Sigmoid colon (tissue), 7 donors: ENCODE data around the gene MMP17. TPM values are rescaled to one million over a fixed set of nuclear protein-coding genes. Genes with fewer than 3 reads are reported as not detected.
A peak's percentile ranks its signal among the peaks of the same experiment; 100 is the strongest.

Experiments
- DNase-seq: peaks from one replicate; pipeline ENCODE4 v3.0.0-alpha.2; 2019
- H3K27ac ChIP-seq, 4 donors: fragments of 200-600 bp; sonication (generic); one replicate each; pipeline ENCODE4 v1.5.1; 2016 to 2019; ENCODE audit warnings: mild to moderate bottlenecking in 1 of 4
- H3K27me3 ChIP-seq, 3 donors: fragments of 200-600 bp; sonication (generic); one replicate each; pipeline ENCODE4 v1.5.1; 2019; ENCODE audit warnings: mild to moderate bottlenecking in 1 of 3
- H3K36me3 ChIP-seq, 4 donors: fragments of 200-600 bp; sonication (generic); one replicate each; pipeline ENCODE4 v1.5.1; 2016 to 2019
- H3K4me1 ChIP-seq, 4 donors: fragments of 200-600 bp; sonication (generic); one replicate each; pipeline ENCODE4 v1.5.1; 2017 to 2019
- H3K4me3 ChIP-seq, 4 donors: fragments of 200-600 bp; sonication (generic); one replicate each; pipeline ENCODE4 v1.5.1; 2017 to 2019; ENCODE audit warnings: mild to moderate bottlenecking in 2 of 4, moderate library complexity in 1 of 4
- H3K9me3 ChIP-seq, 4 donors: fragments of 200-600 bp in 3 of 4; sonication (generic) in 3 of 4; one replicate each; pipeline versions ENCODE4 v1.5.1 to v1.6.1; 2013 to 2019
- EP300 ChIP-seq, 4 donors: sonication (generic); formaldehyde crosslinking; IDR thresholded peaks; one replicate each; pipeline ENCODE4 v1.6.1; 2017; ENCODE audit warnings: antibody characterized with exemption in 4 of 4
- POLR2A ChIP-seq, 2 donors: fragments of 450-650 bp; IDR thresholded peaks; one replicate each; pipeline ENCODE4 v1.6.1; 2016; ENCODE audit warnings: antibody characterized with exemption in 2 of 2, mild to moderate bottlenecking in 2 of 2, moderate library complexity in 2 of 2
- POLR2AphosphoS5 ChIP-seq, 4 donors: sonication (generic); formaldehyde crosslinking; IDR thresholded peaks; one replicate each; pipeline ENCODE4 v1.6.1; 2017; ENCODE audit warnings: antibody characterized with exemption in 4 of 4
- WGBS, 2 donors: extraction: QIAGEN DNeasy Blood & Tissue Kit; methylation state at CpG; one replicate each; pipeline ENCODE4 v1.1.7; 2013; 5-methylcytosine and 5-hydroxymethylcytosine counted together
- intact Hi-C: fragments of 100-400 bp; cut with DNase I; formaldehyde crosslinking; loops from one replicate; pipeline ENCODE4 v1.15.1; 2023
- polyA plus RNA-seq, 3 donors: library from polyadenylated mRNA; stranded (reverse); fragments of 200-250 nt; gene quantifications; one replicate each; pipeline ENCODE4 v1.2.3, GENCODE V29; 2013
- total RNA-seq, 4 donors: library from RNA; depleted of rRNA; stranded (reverse); fragments of >200 nt; gene quantifications; one replicate each; pipeline ENCODE4 v1.1.0, GENCODE V29; 2016
- TF ChIP-seq, protein P1 (sequence below), 4 experiments: fragments of 450-650 bp in 3 of 4; fragments of 200-600 bp in 1 of 4; IDR thresholded peaks; one replicate each; pipeline ENCODE4 v1.5.1; 2016 to 2019; ENCODE audit warnings: antibody characterized with exemption in 4 of 4, mild to moderate bottlenecking in 3 of 4, moderate library complexity in 2 of 4
- donor health status: healthy with polysubstance abuse.
- donor health status: Bipolar disorder and iron deficiency.
- donor health status: healthy.

The MMP17 gene
- total and polyA plus RNA-seq, 7 donors, result 0.60 to 7.1 (median 4.9) TPM; not detected in 1

DNA sequence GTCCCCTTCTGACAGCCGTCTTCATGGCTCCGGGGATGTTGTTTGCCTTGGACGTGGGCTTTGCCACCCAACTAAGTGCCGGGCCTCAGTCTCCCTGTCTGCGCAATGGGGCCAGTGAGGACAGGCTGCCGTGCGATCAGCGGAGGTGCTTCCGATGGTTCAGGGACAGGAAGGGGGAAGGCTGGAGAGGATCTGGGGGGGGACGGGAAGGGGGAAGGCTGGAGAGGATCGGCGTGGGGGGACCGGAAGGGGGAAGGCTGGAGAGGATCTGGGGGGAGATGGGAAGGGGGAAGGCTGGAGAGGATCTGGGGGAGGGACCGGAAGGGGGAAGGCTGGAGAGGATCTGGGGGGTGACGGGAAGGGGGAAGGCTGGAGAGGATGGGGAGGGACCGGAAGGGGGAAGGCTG lies 3.4 kb downstream of the MMP17 start:
- peak overlapping the region; percentile 17 to 60 (median 46) for H3K4me3 ChIP-seq
- no peaks in the 10 kb centered on the region for H3K36me3 ChIP-seq
- H3K4me1 ChIP-seq, result peaks cover 0 to 49% (median 44%) of the 10 kb centered on the region in 4 donors
- DNase-seq, result peak; percentile 74
- no peaks in the 10 kb centered on the region for H3K9me3 ChIP-seq
- intact Hi-C loops, result loop anchor here (2.0 to 10.0 kb wide), 3 partner anchors 95 to 727 kb away; partner anchors contain the start of gene EP400
- WGBS, 2 donors, result 32 to 48% methylated on average over 16 of the region's 16 CpGs
- peaks cover 21 to 85% (median 75%) of the 10 kb centered on the region in 3 donors for H3K27me3 ChIP-seq
- peak overlapping the region; percentile 63 to 80 (median 74) for H3K27ac ChIP-seq
- TF ChIP-seq POLR2AphosphoS5 (IDR thresholded peaks at IDR 0.05), result peak in 1 of 4 donors; percentile 17
- TF ChIP-seq, protein P1, sequence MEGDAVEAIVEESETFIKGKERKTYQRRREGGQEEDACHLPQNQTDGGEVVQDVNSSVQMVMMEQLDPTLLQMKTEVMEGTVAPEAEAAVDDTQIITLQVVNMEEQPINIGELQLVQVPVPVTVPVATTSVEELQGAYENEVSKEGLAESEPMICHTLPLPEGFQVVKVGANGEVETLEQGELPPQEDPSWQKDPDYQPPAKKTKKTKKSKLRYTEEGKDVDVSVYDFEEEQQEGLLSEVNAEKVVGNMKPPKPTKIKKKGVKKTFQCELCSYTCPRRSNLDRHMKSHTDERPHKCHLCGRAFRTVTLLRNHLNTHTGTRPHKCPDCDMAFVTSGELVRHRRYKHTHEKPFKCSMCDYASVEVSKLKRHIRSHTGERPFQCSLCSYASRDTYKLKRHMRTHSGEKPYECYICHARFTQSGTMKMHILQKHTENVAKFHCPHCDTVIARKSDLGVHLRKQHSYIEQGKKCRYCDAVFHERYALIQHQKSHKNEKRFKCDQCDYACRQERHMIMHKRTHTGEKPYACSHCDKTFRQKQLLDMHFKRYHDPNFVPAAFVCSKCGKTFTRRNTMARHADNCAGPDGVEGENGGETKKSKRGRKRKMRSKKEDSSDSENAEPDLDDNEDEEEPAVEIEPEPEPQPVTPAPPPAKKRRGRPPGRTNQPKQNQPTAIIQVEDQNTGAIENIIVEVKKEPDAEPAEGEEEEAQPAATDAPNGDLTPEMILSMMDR (IDR thresholded peaks at IDR 0.05), result no peak

DNA sequence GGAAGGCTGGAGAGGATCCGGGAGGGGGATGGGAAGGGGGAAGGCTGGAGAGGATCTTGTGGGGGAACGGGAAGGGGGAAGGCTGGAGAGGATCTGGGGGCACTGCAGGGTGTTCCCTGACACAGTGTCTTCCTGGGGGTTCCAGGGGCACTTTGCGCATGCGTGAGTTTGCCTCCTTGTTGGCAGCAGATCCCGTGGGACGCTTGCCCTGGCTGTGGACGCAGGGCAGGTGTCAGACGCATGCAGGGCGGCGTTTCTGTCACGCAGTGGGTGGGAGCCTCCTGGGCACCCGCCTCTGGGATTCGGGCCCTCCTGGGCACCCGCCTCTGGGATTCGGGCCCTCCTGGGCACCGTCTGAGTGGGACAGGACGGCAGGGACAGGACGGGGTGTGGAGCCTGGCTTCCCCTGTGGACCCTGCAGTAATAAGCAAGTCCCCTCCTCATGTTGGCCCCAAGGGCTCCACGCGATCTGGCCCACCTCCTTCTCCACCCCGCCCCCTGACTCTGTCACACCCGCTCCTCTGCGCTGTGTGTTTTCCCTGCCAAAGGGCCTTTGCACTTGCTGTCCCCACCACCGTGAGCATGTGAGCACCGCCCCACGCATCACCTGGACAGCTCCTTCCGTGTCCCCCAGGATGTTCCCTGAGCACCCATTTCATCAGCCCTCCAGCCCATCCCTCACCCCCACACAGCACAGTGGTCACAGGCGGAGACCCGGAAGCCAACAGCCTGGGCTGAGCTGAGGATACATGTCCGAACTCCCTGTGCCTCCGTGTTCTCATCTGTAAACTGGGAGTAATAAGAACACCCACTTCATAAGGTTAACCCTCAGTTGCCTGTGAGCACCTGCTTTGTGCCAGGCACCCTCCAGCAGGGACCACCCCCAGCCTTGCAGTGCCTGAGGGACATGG lies 4.4 kb downstream of the MMP17 start:
- WGBS, 2 donors, result 20 to 48% methylated on average over 31 of the region's 31 CpGs
- peaks cover 18 to 85% (median 71%) of the 10 kb centered on the region in 3 donors for H3K27me3 ChIP-seq

DNA sequence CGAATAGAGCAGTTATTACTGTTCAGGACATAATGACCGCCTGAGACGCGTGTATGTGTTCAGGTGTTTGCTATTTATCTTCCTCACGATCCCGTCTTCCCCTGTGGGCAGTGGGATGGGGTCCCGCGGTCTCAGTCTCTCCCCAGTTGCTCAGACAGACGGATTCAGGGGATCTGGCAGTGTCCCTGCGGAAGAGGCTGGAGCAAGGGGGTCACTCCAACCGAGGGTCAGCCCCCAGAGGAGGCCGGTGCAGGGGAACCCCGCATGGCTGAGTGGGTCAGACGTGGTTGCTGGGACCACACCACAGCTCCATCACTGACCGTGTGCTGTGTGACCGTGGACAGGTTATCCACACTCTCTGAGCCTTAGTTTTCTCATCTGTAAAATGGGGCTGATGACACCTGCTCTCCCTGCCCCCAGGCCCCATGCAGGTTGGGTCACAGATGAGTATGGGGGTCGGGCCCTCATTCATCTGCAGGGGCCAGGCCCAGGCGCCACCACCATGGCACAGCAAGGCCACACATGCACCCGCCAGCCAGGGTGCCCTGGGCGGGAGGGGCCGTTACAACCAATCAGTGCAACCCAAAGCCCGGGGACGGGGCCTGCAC lies 5.2 kb downstream of the MMP17 start:
- H3K4me3 ChIP-seq, result no peak overlapping the region
- H3K9me3 ChIP-seq, result no peaks in the 10 kb centered on the region
- no peak overlapping the region for H3K27ac ChIP-seq
- WGBS, 2 donors, result 57 to 79% methylated on average over 23 of the region's 23 CpGs
- intact Hi-C loops, result loop anchor here (5.0 to 10.0 kb wide), 2 partner anchors 114 to 729 kb away; partner anchors contain the start of gene EP400
- peaks cover 0 to 41% (median 35%) of the 10 kb centered on the region in 4 donors for H3K4me1 ChIP-seq
- no peaks in the 10 kb centered on the region for H3K36me3 ChIP-seq
- DNase-seq, result no peak
- H3K27me3 ChIP-seq, result peaks cover 14 to 85% (median 64%) of the 10 kb centered on the region in 3 donors
- TF ChIP-seq POLR2A (IDR thresholded peaks at IDR 0.05) (no peak), EP300 (IDR thresholded peaks at IDR 0.05) (no peak), POLR2AphosphoS5 (IDR thresholded peaks at IDR 0.05) (no peak)
- TF ChIP-seq, protein P1 (IDR thresholded peaks at IDR 0.05), result no peak

More for the DNA sequence above, 4.4 kb downstream of the MMP17 start:
- peaks cover 0 to 46% (median 42%) of the 10 kb centered on the region in 4 donors for H3K4me1 ChIP-seq
- H3K4me3 ChIP-seq, result peak overlapping the region; percentile 8 to 51 (median 34)
- peak overlapping the region; percentile 8 to 76 (median 26) for H3K27ac ChIP-seq
- H3K36me3 ChIP-seq, result no peaks in the 10 kb centered on the region
- no peaks in the 10 kb centered on the region for H3K9me3 ChIP-seq
- peak; percentile 87 for DNase-seq
- peak in 1 of 4 donors; percentile 37 for TF ChIP-seq POLR2AphosphoS5 (IDR thresholded peaks at IDR 0.05)
- TF ChIP-seq, protein P1 (IDR thresholded peaks at IDR 0.05), result no peak
- intact Hi-C loops, result loop anchor here (5.0 to 10.0 kb wide), 2 partner anchors 115 to 728 kb away; partner anchors contain the start of gene EP400

DNA sequence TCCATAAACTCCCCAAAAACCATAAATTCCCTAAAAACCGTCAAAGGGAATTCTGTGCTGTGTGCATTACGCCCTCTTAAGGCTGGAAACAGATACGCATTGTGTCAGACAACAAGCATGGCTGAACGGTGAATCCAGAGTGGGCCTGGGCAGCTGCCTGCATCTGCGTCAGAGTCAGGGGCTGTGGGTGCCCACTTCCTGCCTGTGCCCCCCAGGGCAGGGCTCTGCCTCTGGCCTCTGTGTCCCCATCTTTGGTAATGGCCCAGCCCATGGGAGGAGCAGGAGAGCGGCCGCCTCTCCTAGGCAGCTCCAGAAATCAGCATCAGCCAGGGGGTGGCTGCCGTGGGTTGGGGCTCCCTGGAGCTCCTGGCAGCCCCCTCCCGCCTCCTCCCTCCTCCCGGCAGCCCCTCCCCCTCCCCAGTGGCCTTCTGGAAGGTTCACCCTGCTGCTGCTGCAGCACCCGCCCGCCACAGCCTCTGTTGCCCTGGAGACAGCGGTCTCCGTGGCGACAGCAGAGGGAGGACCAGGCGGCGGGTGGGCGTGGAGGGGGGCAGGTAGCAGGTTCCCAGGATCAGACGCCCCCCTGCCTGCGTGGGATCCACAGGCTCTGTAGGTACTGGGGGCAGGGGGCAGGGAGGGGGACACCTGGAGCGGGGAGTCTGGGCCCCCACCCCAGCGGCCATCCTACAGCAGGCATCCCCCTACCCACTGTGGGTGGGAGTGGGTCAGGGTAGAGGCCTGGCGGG lies 5.9 kb downstream of the MMP17 start:
- DNase-seq, result no peak
- Histone ChIP-seq H3K4me1 (peaks cover 0 to 35% (median 29%) of the 10 kb centered on the region in 4 donors), H3K36me3 (no peaks in the 10 kb centered on the region), H3K9me3 (no peaks in the 10 kb centered on the region), H3K27ac (no peak overlapping the region), H3K27me3 (peaks cover 13 to 82% (median 58%) of the 10 kb centered on the region in 3 donors), H3K4me3 (no peak overlapping the region)
- 37 to 56% methylated on average over 23 of the region's 23 CpGs for WGBS, 2 donors
- TF ChIP-seq POLR2A (IDR thresholded peaks at IDR 0.05) (no peak), POLR2AphosphoS5 (IDR thresholded peaks at IDR 0.05) (no peak), EP300 (IDR thresholded peaks at IDR 0.05) (no peak)
- TF ChIP-seq, protein P1 (IDR thresholded peaks at IDR 0.05), result no peak
- intact Hi-C loops, result loop anchor here (5.0 to 10.0 kb wide), 2 partner anchors 113 to 729 kb away; partner anchors contain the start of gene EP400
